Measurements from ENCODE around the gene RELN. TPM values are rescaled to one million over a fixed set of nuclear protein-coding genes. Genes with fewer than 3 reads are reported as not detected.

The RELN gene
- total RNA-seq, 1 donor from 2014 or later: 5.4 TPM

GRCh38 chr7:103702454-103702853, 287.0 kb downstream of the RELN start:
- no peak for DNase-seq (ENCODE audit: low spot score, unreplicated experiment)

GRCh38 chr7:103699032-103699431, 290.4 kb downstream of the RELN start:
- Mint-ChIP-seq H3K4me1 (ENCODE audit: low read depth) (peaks cover 2% of the 10 kb centered on the region), H3K27me3 (no peaks in the 10 kb centered on the region), H3K9me3 (ENCODE audit: low read depth) (no peaks in the 10 kb centered on the region), H3K27ac (no peak overlapping the region), H3K4me3 (ENCODE audit: low read depth) (no peak overlapping the region), H3K36me3 (ENCODE audit: insufficient read depth) (no peaks in the 10 kb centered on the region)
- DNase-seq (ENCODE audit: low spot score, unreplicated experiment): no peak
- TF ChIP-seq, protein P1, sequence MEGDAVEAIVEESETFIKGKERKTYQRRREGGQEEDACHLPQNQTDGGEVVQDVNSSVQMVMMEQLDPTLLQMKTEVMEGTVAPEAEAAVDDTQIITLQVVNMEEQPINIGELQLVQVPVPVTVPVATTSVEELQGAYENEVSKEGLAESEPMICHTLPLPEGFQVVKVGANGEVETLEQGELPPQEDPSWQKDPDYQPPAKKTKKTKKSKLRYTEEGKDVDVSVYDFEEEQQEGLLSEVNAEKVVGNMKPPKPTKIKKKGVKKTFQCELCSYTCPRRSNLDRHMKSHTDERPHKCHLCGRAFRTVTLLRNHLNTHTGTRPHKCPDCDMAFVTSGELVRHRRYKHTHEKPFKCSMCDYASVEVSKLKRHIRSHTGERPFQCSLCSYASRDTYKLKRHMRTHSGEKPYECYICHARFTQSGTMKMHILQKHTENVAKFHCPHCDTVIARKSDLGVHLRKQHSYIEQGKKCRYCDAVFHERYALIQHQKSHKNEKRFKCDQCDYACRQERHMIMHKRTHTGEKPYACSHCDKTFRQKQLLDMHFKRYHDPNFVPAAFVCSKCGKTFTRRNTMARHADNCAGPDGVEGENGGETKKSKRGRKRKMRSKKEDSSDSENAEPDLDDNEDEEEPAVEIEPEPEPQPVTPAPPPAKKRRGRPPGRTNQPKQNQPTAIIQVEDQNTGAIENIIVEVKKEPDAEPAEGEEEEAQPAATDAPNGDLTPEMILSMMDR (IDR thresholded peaks at IDR 0.05; ENCODE audit: unreplicated experiment): no peak

More at GRCh38 chr7:103702454-103702853, 287.0 kb downstream of the RELN start:
- Mint-ChIP-seq H3K27ac (no peak overlapping the region), H3K4me3 (ENCODE audit: low read depth) (no peak overlapping the region), H3K4me1 (ENCODE audit: low read depth) (peaks cover 4% of the 10 kb centered on the region), H3K9me3 (ENCODE audit: low read depth) (no peaks in the 10 kb centered on the region), H3K36me3 (ENCODE audit: insufficient read depth) (no peaks in the 10 kb centered on the region), H3K27me3 (peaks cover 2% of the 10 kb centered on the region)
- TF ChIP-seq, protein P1 (IDR thresholded peaks at IDR 0.05; ENCODE audit: unreplicated experiment): no peak

DNA sequence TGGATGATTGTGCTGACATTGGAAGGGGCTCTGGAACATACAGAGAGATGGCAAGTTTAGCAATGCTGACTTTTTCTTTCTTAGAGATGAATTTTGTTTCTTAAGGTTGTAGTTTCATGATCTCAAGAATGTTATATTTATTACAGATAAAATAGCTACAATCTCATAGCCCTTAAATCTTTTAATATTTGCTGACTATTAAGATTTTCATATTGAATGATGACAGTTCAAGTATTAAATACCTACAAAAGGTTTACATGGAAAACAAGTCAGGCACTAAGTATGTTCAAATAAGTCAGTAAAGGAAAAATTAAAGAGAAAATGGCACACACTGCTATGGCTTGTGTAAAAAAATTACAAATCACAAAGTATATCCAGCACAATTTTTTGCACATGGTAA, 291.4 kb downstream of the RELN start:
- H3K4me1 Mint-ChIP-seq (ENCODE audit: low read depth): no peaks in the 10 kb centered on the region
- no peak for DNase-seq (ENCODE audit: low spot score, unreplicated experiment)
- H3K27ac Mint-ChIP-seq: no peak overlapping the region
- no peak overlapping the region for H3K4me3 Mint-ChIP-seq (ENCODE audit: low read depth)
- H3K36me3 Mint-ChIP-seq (ENCODE audit: insufficient read depth): no peaks in the 10 kb centered on the region
- TF ChIP-seq, protein P1 (IDR thresholded peaks at IDR 0.05; ENCODE audit: unreplicated experiment): no peak
- no peaks in the 10 kb centered on the region for H3K27me3 Mint-ChIP-seq
- no peaks in the 10 kb centered on the region for H3K9me3 Mint-ChIP-seq (ENCODE audit: low read depth)

GRCh38 chr7:103695521-103695920, 293.9 kb downstream of the RELN start:
- DNase-seq (ENCODE audit: low spot score, unreplicated experiment): no peak
- TF ChIP-seq, protein P1 (IDR thresholded peaks at IDR 0.05; ENCODE audit: unreplicated experiment): no peak

DNA sequence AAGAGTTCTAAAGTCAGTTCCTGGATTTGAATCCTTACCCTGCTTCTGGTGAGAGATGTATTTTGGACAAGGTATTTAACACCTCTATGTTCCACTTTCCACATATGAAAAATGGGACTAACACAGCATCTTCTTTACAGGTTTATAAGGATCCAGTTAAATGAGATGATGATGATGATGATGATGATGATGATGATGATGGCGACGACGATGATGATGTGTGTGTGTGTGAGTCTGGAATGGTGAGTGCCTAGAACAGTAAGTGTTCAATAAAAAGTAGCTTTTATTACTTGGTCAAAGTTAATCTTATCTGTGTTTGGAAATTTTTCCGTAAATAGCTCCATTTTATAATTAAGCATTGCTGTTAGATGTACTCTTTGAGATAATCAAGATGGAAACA, 295.2 kb downstream of the RELN start:
- no peaks in the 10 kb centered on the region for H3K27me3 Mint-ChIP-seq
- TF ChIP-seq, protein P1 (IDR thresholded peaks at IDR 0.05; ENCODE audit: unreplicated experiment): no peak
- H3K9me3 Mint-ChIP-seq (ENCODE audit: low read depth): no peaks in the 10 kb centered on the region
- no peaks in the 10 kb centered on the region for H3K36me3 Mint-ChIP-seq (ENCODE audit: insufficient read depth)
- H3K4me3 Mint-ChIP-seq (ENCODE audit: low read depth): no peak overlapping the region
- H3K4me1 Mint-ChIP-seq (ENCODE audit: low read depth): peaks cover 16% of the 10 kb centered on the region
- no peak overlapping the region for H3K27ac Mint-ChIP-seq
- DNase-seq (ENCODE audit: low spot score, unreplicated experiment): no peak

More at GRCh38 chr7:103695521-103695920, 293.9 kb downstream of the RELN start:
- H3K27me3 Mint-ChIP-seq: no peaks in the 10 kb centered on the region
- no peak overlapping the region for H3K27ac Mint-ChIP-seq
- H3K4me3 Mint-ChIP-seq (ENCODE audit: low read depth): no peak overlapping the region
- no peaks in the 10 kb centered on the region for H3K36me3 Mint-ChIP-seq (ENCODE audit: insufficient read depth)
- H3K9me3 Mint-ChIP-seq (ENCODE audit: low read depth): no peaks in the 10 kb centered on the region
- H3K4me1 Mint-ChIP-seq (ENCODE audit: low read depth): peaks cover 6% of the 10 kb centered on the region

Measured in progenitor cell of endocrine pancreas (in vitro differentiated cells).